Neural cell (in vitro differentiated cells): ENCODE data around the gene PBOV1. TPM values are rescaled to one million over a fixed set of nuclear protein-coding genes. Genes with fewer than 3 reads are reported as not detected.

Experiments
- H2AFZ ChIP-seq: fragments of 200-600, 300-800 bp; sonication (generic), shearing (Covaris generic); 2 replicates; pipeline ENCODE4 v1.6.0; 2014; ENCODE audit warnings: low read depth, mild to moderate bottlenecking, antibody characterized with exemption, low read length, moderate library complexity
- H3F3A ChIP-seq: fragments of 200-600 bp; shearing (Covaris generic); 2 replicates; pipeline ENCODE4 v1.6.1; 2016; ENCODE audit warnings: mild to moderate bottlenecking, moderate library complexity, mixed read lengths, antibody characterized with exemption, low read length; ENCODE audit not compliant: insufficient read depth, poor library complexity, severe bottlenecking
- H3K27ac ChIP-seq: fragments of 200-600, 300-800 bp; sonication (generic), shearing (Covaris generic); 2 replicates; pipeline ENCODE4 v1.5.1; 2014; ENCODE audit warnings: mild to moderate bottlenecking, low read length, moderate library complexity
- H3K27me3 ChIP-seq: fragments of 300-800, 200-600 bp; sonication (generic), shearing (Covaris generic); 2 replicates; pipeline ENCODE4 v1.6.0; 2014; ENCODE audit warnings: mild to moderate bottlenecking, low read depth, low read length, moderate library complexity; ENCODE audit not compliant: insufficient read depth
- H3K36me3 ChIP-seq: fragments of 300-800, 200-600 bp; sonication (generic), shearing (Covaris generic); 2 replicates; pipeline ENCODE4 v1.5.1; 2014; ENCODE audit warnings: mild to moderate bottlenecking, antibody characterized with exemption, low read length, moderate library complexity; ENCODE audit not compliant: insufficient read depth
- H3K4me2 ChIP-seq: fragments of 300-800, 200-600 bp; sonication (generic), shearing (Covaris generic); 2 replicates; pipeline ENCODE4 v1.6.0; 2014; ENCODE audit warnings: mild to moderate bottlenecking, low read length
- H3K4me3 ChIP-seq: fragments of 300-800, 200-600 bp; sonication (generic), shearing (Covaris generic); 2 replicates; pipeline ENCODE4 v1.5.1; 2014; ENCODE audit warnings: mild to moderate bottlenecking, low read length, moderate library complexity
- H3K79me2 ChIP-seq: fragments of 200-600 bp; shearing (Covaris generic); replicated peaks from 2 replicates; pipeline ENCODE4 v1.6.0; 2014; ENCODE audit warnings: mild to moderate bottlenecking, low read length, moderate library complexity; ENCODE audit not compliant: insufficient read depth
- H3K9ac ChIP-seq: fragments of 300-800, 200-600 bp; sonication (generic), shearing (Covaris generic); 2 replicates; pipeline ENCODE4 v1.6.1; 2016; ENCODE audit warnings: mild to moderate bottlenecking, low read length, mixed read lengths
- H3K9me2 ChIP-seq: fragments of 200-600 bp; shearing (Covaris generic); 2 replicates; pipeline ENCODE4 v1.6.1; 2016; ENCODE audit warnings: mild to moderate bottlenecking, low read length, mixed read lengths; ENCODE audit not compliant: insufficient read depth
- H3K9me3 ChIP-seq: fragments of 200-600, 300-800 bp; sonication (generic), shearing (Covaris generic); 2 replicates; pipeline ENCODE4 v1.6.1; 2016; ENCODE audit warnings: mild to moderate bottlenecking, mixed run types, low read length, moderate library complexity, mixed read lengths
- H4K20me1 ChIP-seq: fragments of 200-600 bp; shearing (Covaris generic); 2 replicates; pipeline ENCODE4 v1.6.1; 2016; ENCODE audit warnings: mild to moderate bottlenecking, mixed run types; ENCODE audit not compliant: insufficient read depth
- CTCF ChIP-seq: fragments of 450-650 bp; IDR thresholded peaks from 2 replicates; pipeline ENCODE4 v1.5.1; 2014; ENCODE audit warnings: antibody characterized with exemption, mild to moderate bottlenecking, moderate library complexity; ENCODE audit not compliant: poor library complexity, severe bottlenecking
- EZH2 ChIP-seq: fragments of 200-600, 300-800 bp; shearing (Covaris generic), sonication (generic); IDR thresholded peaks from 2 replicates; pipeline ENCODE4 v1.6.1; 2014; ENCODE audit warnings: antibody characterized with exemption, low read length, borderline replicate concordance, mild to moderate bottlenecking; ENCODE audit not compliant: insufficient read depth, poor library complexity, severe bottlenecking
- MXI1 ChIP-seq: fragments of 450-650 bp; conservative IDR thresholded peaks from 2 replicates; pipeline ENCODE4 v1.6.1; 2014; ENCODE audit warnings: antibody characterized with exemption, mild to moderate bottlenecking; ENCODE audit not compliant: poor library complexity, severe bottlenecking
- POLR2AphosphoS5 ChIP-seq: IDR thresholded peaks from 2 replicates; pipeline ENCODE4 v1.6.1; 2012
- RAD21 ChIP-seq: fragments of 450-650 bp; conservative IDR thresholded peaks from 2 replicates; pipeline ENCODE4 v1.6.1; 2014; ENCODE audit warnings: antibody characterized with exemption, mild to moderate bottlenecking, moderate library complexity
- REST ChIP-seq: IDR thresholded peaks from 2 replicates; pipeline ENCODE4 v1.6.1; 2012; ENCODE audit warnings: borderline replicate concordance
- SMC3 ChIP-seq: fragments of 450-650 bp; conservative IDR thresholded peaks from 2 replicates; pipeline ENCODE4 v1.6.1; 2014; ENCODE audit warnings: antibody characterized with exemption, mild to moderate bottlenecking, moderate library complexity; ENCODE audit not compliant: poor library complexity
- TAF1 ChIP-seq: IDR thresholded peaks from 2 replicates; pipeline ENCODE4 v1.6.1; 2012; ENCODE audit warnings: low read depth
- polyA plus RNA-seq: library from polyadenylated mRNA; depleted of rRNA; stranded (reverse); fragments of >200 nt; gene quantifications from 2 replicates; pipeline ENCODE4 v1.2.3, GENCODE V29; 2014

PBOV1 gene
- polyA plus RNA-seq, 1 donor from 2014 or later, result not detected

DNA sequence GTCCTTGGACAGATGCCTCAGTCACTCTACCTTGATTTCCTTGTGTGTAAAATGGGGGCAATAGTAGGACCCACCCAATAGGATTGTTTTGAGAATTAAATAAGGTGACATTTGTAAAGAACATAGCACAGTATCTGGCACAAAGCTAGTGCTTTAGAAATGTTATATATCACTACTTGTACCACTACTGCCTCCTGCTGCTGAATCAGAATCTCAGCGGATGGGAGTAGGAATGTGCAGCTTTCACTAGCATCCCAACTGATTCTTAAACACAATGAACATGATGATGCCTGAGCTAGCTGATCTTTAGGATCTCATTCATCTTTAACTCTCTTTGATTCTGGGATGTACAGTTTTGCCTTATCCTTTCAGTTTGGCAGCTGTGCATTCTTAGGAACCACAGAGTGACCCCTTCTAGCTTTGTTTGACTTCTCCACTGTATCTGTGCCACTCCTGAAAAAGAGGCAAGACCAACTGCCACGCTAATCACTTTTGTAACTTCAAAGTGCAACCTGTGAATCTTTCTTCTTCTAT is 7.2 kb downstream of the PBOV1 start:
- Histone ChIP-seq H3K9ac (no peak overlapping the region), H3K27ac (peak overlapping the region; percentile 88), H3K27me3 (no peaks in the 10 kb centered on the region)

GRCh38 chr6:138206862-138207261 is 11.4 kb downstream of the PBOV1 start:
- H3K27ac ChIP-seq, result no peak overlapping the region
- H3K9me2 ChIP-seq, result no peaks in the 10 kb centered on the region
- TF ChIP-seq RAD21 (no peak), MXI1 (no peak), TAF1 (no peak), REST (no peak), POLR2AphosphoS5 (no peak), EZH2 (no peak), SMC3 (no peak), CTCF (no peak)

More for the DNA sequence above, 7.2 kb downstream of the PBOV1 start:
- Histone ChIP-seq H3K9me2 (no peaks in the 10 kb centered on the region), H2AFZ (no peak overlapping the region), H3K4me3 (no peak overlapping the region), H3K36me3 (no peaks in the 10 kb centered on the region), H3K9me3 (no peaks in the 10 kb centered on the region), H3K79me2 (no peaks in the 10 kb centered on the region), H3K4me2 (no peak overlapping the region), H4K20me1 (no peaks in the 10 kb centered on the region), H3F3A (no peaks in the 10 kb centered on the region)
- TF ChIP-seq CTCF (peak; percentile 15), REST (no peak)

More at GRCh38 chr6:138206862-138207261, 11.4 kb downstream of the PBOV1 start:
- H3K79me2 ChIP-seq, result no peaks in the 10 kb centered on the region
- no peaks in the 10 kb centered on the region for H4K20me1 ChIP-seq
- H3K9ac ChIP-seq, result no peak overlapping the region
- H3K4me2 ChIP-seq, result no peak overlapping the region
- H3F3A ChIP-seq, result no peaks in the 10 kb centered on the region
- no peaks in the 10 kb centered on the region for H3K36me3 ChIP-seq
- H3K9me3 ChIP-seq, result no peaks in the 10 kb centered on the region
- no peak overlapping the region for H2AFZ ChIP-seq
- H3K27me3 ChIP-seq, result no peaks in the 10 kb centered on the region
- no peak overlapping the region for H3K4me3 ChIP-seq
